B cell (primary cell): ENCODE results near the gene SSPN. TPM values are rescaled to one million over a fixed set of nuclear protein-coding genes. Genes with fewer than 3 reads are reported as not detected.

Experiments used
- ATAC-seq: fragments of 200-7000 bp; cut with Tn5 transposase; one replicate; pipeline ENCODE4 v1.10.0; 2021; ENCODE audit warnings: low read depth, mild to moderate bottlenecking, moderate number of reproducible peaks, moderate library complexity
- CTCF ChIA-PET: fragments of 350-600 bp; sonication (Branson Sonifier 250); formaldehyde crosslinking; loops from one replicate; lab custom pipeline; 2021; ENCODE audit warnings: antibody characterized with exemption, inconsistent platforms; lab: Charles Lee
- POLR2A ChIA-PET: fragments of 350-600 bp; sonication (Branson Sonifier 250); formaldehyde crosslinking; loops from one replicate; lab custom pipeline; 2021; ENCODE audit warnings: antibody characterized with exemption; lab: Charles Lee
- DNase-seq: peaks from one replicate; pipeline ENCODE4 v3.0.0; 2013
- H2AFZ ChIP-seq: 2 replicates; pipeline ENCODE4 v1.6.1; 2012; ENCODE audit warnings: mild to moderate bottlenecking, low read depth, low read length; ENCODE audit not compliant: insufficient read depth, poor library complexity, severe bottlenecking
- H3K27ac ChIP-seq, 2 donors: 1 replicate in 1 of 2; 2 replicates in 1 of 2; pipeline ENCODE4 v1.5.1; 2012 to 2013; ENCODE audit warnings: low read length in 2 of 2, mild to moderate bottlenecking in 2 of 2, moderate library complexity in 1 of 2
- H3K27me3 ChIP-seq, 4 experiments: fragments of 200-600 bp in 1 of 4; sonication (generic) in 1 of 4; replicated peaks in 1 of 4; 1 replicate in 2 of 4; 2 replicates in 2 of 4; pipeline versions ENCODE4 v1.6.1 to v1.7.0; 2013 to 2016; ENCODE audit warnings: low read length in 3 of 4, mild to moderate bottlenecking in 2 of 4, mixed read lengths in 1 of 4, moderate library complexity in 1 of 4; ENCODE audit not compliant: insufficient read depth in 4 of 4, control insufficient read depth in 3 of 4; ENCODE audit errors: control extremely low read depth in 1 of 4
- H3K36me3 ChIP-seq, 2 experiments: replicated peaks in 1 of 2; 1 replicate in 1 of 2; 2 replicates in 1 of 2; pipeline versions ENCODE4 v1.6.1 to v1.7.1; 2013; ENCODE audit warnings: low read length in 1 of 2; ENCODE audit not compliant: insufficient read depth in 2 of 2, control insufficient read depth in 1 of 2; ENCODE audit errors: control extremely low read depth in 1 of 2, extremely low read depth in 1 of 2
- H3K4me1 ChIP-seq, 2 donors: fragments of 200-600 bp in 1 of 2; sonication (generic) in 1 of 2; 1 replicate in 1 of 2; 2 replicates in 1 of 2; pipeline versions ENCODE4 v1.5.1 to v1.6.1; 2013 to 2017; ENCODE audit warnings: low read length in 2 of 2; ENCODE audit not compliant: control insufficient read depth in 2 of 2, insufficient read depth in 2 of 2
- H3K4me2 ChIP-seq: replicated peaks from 2 replicates; pipeline ENCODE3; 2012; ENCODE audit warnings: mild to moderate bottlenecking, low read depth, low read length; ENCODE audit not compliant: poor library complexity, severe bottlenecking
- H3K4me3 ChIP-seq, 5 experiments: fragments of 200-600 bp in 1 of 5; sonication (generic) in 1 of 5; 1 replicate in 3 of 5; 2 replicates in 2 of 5; pipeline versions ENCODE4 v1.5.1 to v1.7.0; 2011 to 2016; ENCODE audit warnings: low read length in 4 of 5, mild to moderate bottlenecking in 4 of 5, low read depth in 2 of 5, control low read depth in 1 of 5, moderate library complexity in 1 of 5; ENCODE audit not compliant: insufficient read depth in 1 of 5; ENCODE audit errors: control extremely low read depth in 1 of 5, extremely low read depth in 1 of 5
- H3K79me2 ChIP-seq: fragments of 200-600 bp; sonication (generic); one replicate; pipeline ENCODE4 v1.6.0; 2016; ENCODE audit warnings: low read length; ENCODE audit not compliant: control insufficient read depth, insufficient read depth
- H3K9ac ChIP-seq: fragments of 200-600 bp; sonication (generic); 2 replicates; pipeline ENCODE4 v1.6.1; 2017; ENCODE audit warnings: mild to moderate bottlenecking, low read length, moderate library complexity
- H3K9me3 ChIP-seq, 3 donors: one replicate each; pipeline versions ENCODE4 v1.6.1 to v1.7.1; 2013; ENCODE audit warnings: low read length in 2 of 3; ENCODE audit not compliant: control insufficient read depth in 2 of 3, insufficient read depth in 1 of 3; ENCODE audit errors: control extremely low read depth in 1 of 3
- H4K20me1 ChIP-seq: 2 replicates; pipeline ENCODE4 v1.6.0; 2012; ENCODE audit warnings: mild to moderate bottlenecking, low read length; ENCODE audit not compliant: insufficient read depth, control insufficient read depth, poor library complexity, severe bottlenecking
- H3K27ac Mint-ChIP-seq: one replicate; pipeline ENCODE4 v1.8.0; 2021; ENCODE audit warnings: mixed read lengths
- H3K27me3 Mint-ChIP-seq: one replicate; pipeline ENCODE4 v1.8.0; 2021; ENCODE audit warnings: mixed read lengths
- H3K4me1 Mint-ChIP-seq: one replicate; pipeline ENCODE4 v1.8.0; 2021; ENCODE audit warnings: mixed read lengths
- H3K4me3 Mint-ChIP-seq: one replicate; pipeline ENCODE4 v1.8.0; 2021; ENCODE audit warnings: mixed read lengths
- H3K9me3 Mint-ChIP-seq: one replicate; pipeline ENCODE4 v1.8.0; 2022; ENCODE audit warnings: mixed read lengths; ENCODE audit not compliant: insufficient read depth
- CTCF ChIP-seq: fragments of 200-600 bp; IDR thresholded peaks from one replicate; pipeline ENCODE4 v1.8.0; 2022; ENCODE audit warnings: antibody characterized with exemption, mild to moderate bottlenecking
- EZH2 ChIP-seq: IDR thresholded peaks from 2 replicates; pipeline ENCODE4 v1.6.1; 2012; ENCODE audit warnings: borderline replicate concordance, low read depth, mild to moderate bottlenecking, moderate library complexity, low read length; ENCODE audit not compliant: insufficient read depth, poor library complexity, severe bottlenecking
- WGBS: methylation state at CpG from one replicate; pipeline ENCODE4 v1.1.5; 2013; ENCODE audit warnings: missing lambda C conversion rate; ENCODE audit not compliant: insufficient coverage; 5-methylcytosine and 5-hydroxymethylcytosine counted together
- intact Hi-C: fragments of 100-400 bp; cut with micrococcal nuclease; formaldehyde crosslinking; loops from one replicate; pipeline ENCODE4 v1.10.0; 2022
- polyA plus RNA-seq: library from polyadenylated mRNA; depleted of rRNA; stranded (reverse); fragments of >200 nt; gene quantifications from 2 replicates; pipeline ENCODE4 v1.2.3, GENCODE V29; 2012
- total RNA-seq, 2 donors: library from RNA; stranded (reverse); fragments of 120-200 nt in 1 of 2; gene quantifications; 1 replicate in 1 of 2; 2 replicates in 1 of 2; pipeline versions ENCODE4 v1.2.3 to v1.2.4, GENCODE V29; 2013 to 2022

The SSPN gene
- total and polyA plus RNA-seq, 2 donors (not counting 1 experiment from before 2014, with no cell fraction given), result 18.3 to 19.6 TPM

- Histone ChIP-seq H2AFZ (no peak overlapping the region), H3K4me2 (no peak overlapping the region), H3K4me1 (no peaks in the 10 kb centered on the region), H3K79me2 (no peaks in the 10 kb centered on the region), H3K27me3 (no peaks in the 10 kb centered on the region), H4K20me1 (no peaks in the 10 kb centered on the region), H3K9me3 (peaks cover 0 to 18% (median 12%) of the 10 kb centered on the region in 3 donors), H3K9ac (no peak overlapping the region), H3K36me3 (no peaks in the 10 kb centered on the region), H3K27ac (no peak overlapping the region), H3K4me3 (no peak overlapping the region)
- peaks cover 5% of the 10 kb centered on the region for H3K9me3 Mint-ChIP-seq
- intact Hi-C loops, result no loop called here
- no peak overlapping the region for H3K4me3 Mint-ChIP-seq
- TF ChIP-seq CTCF (no peak), EZH2 (no peak)
- CTCF ChIA-PET, result no interaction called here
- DNase-seq, result no peak
- ATAC-seq, result no peak
- no peaks in the 10 kb centered on the region for H3K4me1 Mint-ChIP-seq
- no peaks in the 10 kb centered on the region for H3K27me3 Mint-ChIP-seq
- WGBS, result 97% methylated on average over 6 of the region's 6 CpGs
- H3K27ac Mint-ChIP-seq, result no peak overlapping the region
- POLR2A ChIA-PET, result no interaction called here
Observed at GRCh38 chr12:26251600-26251999, 56.2 kb downstream of the SSPN start.

DNA sequence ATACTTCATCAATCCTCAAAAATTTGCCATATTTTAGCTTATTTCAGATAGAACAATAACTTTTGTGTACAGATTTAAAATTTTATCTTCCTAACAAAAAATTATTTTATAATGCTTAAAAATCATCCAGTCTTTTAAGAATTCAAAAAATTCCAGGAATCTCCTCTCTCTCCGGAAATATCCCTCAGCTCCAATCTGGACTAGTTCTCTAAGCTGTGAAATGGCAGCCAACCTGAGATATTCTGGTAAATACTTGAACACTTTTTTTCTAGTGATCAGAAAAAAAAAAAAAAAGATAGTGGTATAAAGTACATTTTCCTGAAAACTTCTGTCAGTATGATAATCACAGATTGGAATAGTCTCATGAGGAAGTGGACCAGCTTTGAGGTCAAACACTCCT, 57.6 kb downstream of the SSPN start:
- H3K4me2 ChIP-seq, result no peak overlapping the region
- ChIA-PET POLR2A (no interaction called here), CTCF (interaction anchor here (0.6 kb wide), 1 partner anchor 30 kb away, joined by 3 read pairs; no protein-coding TSS in a partner anchor)
- Mint-ChIP-seq H3K9me3 (peaks cover 12% of the 10 kb centered on the region), H3K27me3 (no peaks in the 10 kb centered on the region), H3K4me1 (no peaks in the 10 kb centered on the region), H3K4me3 (no peak overlapping the region), H3K27ac (no peak overlapping the region)
- H3K9ac ChIP-seq, result no peak overlapping the region
- H3K4me3 ChIP-seq, result no peak overlapping the region
- H3K36me3 ChIP-seq, result no peaks in the 10 kb centered on the region
- H3K79me2 ChIP-seq, result no peaks in the 10 kb centered on the region
- no peaks in the 10 kb centered on the region for H3K4me1 ChIP-seq
- WGBS, result no CpG with 5 or more reads among the region's 1 CpG
- no peaks in the 10 kb centered on the region for H3K27me3 ChIP-seq
- intact Hi-C loops, result no loop called here
- no peak overlapping the region for H3K27ac ChIP-seq
- H3K9me3 ChIP-seq, result peaks cover 2 to 21% (median 14%) of the 10 kb centered on the region in 3 donors
- H4K20me1 ChIP-seq, result no peaks in the 10 kb centered on the region
- DNase-seq (no peak), ATAC-seq (no peak)
- TF ChIP-seq CTCF (no peak), EZH2 (no peak)
- no peak overlapping the region for H2AFZ ChIP-seq
